OCI-LY1 (cell line): ENCODE data around the gene IGF1R.

Experiments
- CTCF ChIP-seq: fragments of 200-600 bp; sonication (generic), shearing (Covaris generic); IDR thresholded peaks from 2 replicates; pipeline ENCODE4 v1.5.1; 2017; ENCODE audit warnings: mild to moderate bottlenecking, antibody characterized with exemption, low read length, moderate library complexity, mixed read lengths
- EZH2 ChIP-seq: fragments of 200-600 bp; sonication (generic), shearing (Covaris generic); IDR thresholded peaks from 2 replicates; pipeline ENCODE4 v1.8.0; 2017; ENCODE audit warnings: borderline replicate concordance, mixed run types, mild to moderate bottlenecking, antibody characterized with exemption, low read length, moderate library complexity, mixed read lengths

DNA sequence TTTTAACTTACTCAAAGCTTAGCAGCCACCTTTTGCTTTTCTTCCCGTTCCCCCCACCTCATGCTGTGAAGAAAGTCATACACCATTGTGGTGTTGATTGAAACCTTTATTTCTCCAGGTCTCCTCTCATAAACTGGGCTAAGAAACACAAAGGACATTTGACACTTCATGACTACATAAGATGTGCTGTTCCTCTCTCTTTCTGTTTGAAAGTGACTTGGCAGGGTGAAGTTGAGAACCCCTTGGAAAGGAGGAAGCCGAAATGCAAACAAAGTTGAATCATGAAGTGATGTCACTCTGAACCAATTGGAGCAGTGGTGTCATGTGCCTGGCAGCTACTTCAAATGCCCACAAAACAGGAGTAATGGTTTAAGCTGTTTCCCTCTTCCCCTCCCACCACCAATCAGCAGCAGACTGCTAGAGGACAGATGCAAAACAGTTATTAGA is 174.7 kb downstream of the IGF1R start:
- no peak for TF ChIP-seq CTCF
- no peak for TF ChIP-seq EZH2
